K562 (cell line): Measurements from ENCODE around the gene CARD8. TPM values are rescaled to one million over a fixed set of nuclear protein-coding genes. Genes with fewer than 3 reads are reported as not detected.

Experiments used
- CCNT2 ChIP-seq: IDR thresholded peaks from 2 replicates; pipeline ENCODE4 v1.6.1; 2011; ENCODE audit warnings: borderline replicate concordance, low read depth, mild to moderate bottlenecking, moderate library complexity, mixed read lengths, low read length; ENCODE audit not compliant: insufficient read length; ENCODE audit errors: extremely low read depth
- GTF2B ChIP-seq: IDR thresholded peaks from 2 replicates; pipeline ENCODE4 v1.6.1; 2011; ENCODE audit not compliant: insufficient read length; ENCODE audit errors: extremely low read depth
- MAX ChIP-seq: sonication (generic); formaldehyde crosslinking; IDR thresholded peaks from 2 replicates; pipeline ENCODE4 v1.9.0; 2022; ENCODE audit warnings: mild to moderate bottlenecking, missing genetic modification reagents
- MBD1 ChIP-seq: fragments of 250-450 bp; sonication (Bioruptor Pico); IDR thresholded peaks from 2 replicates; pipeline ENCODE4 v1.8.0; 2022; ENCODE audit warnings: inconsistent platforms
- PTBP1 ChIP-seq: fragments of 200-400 bp; formaldehyde crosslinking; IDR thresholded peaks from 2 replicates; pipeline ENCODE4 v1.6.1; 2017; ENCODE audit warnings: low read depth, low read length
- SUPT5H ChIP-seq: fragments of 450-650 bp; IDR thresholded peaks from 2 replicates; pipeline ENCODE4 v1.6.1; 2016
- THRB ChIP-seq: fragments of 450-650 bp; formaldehyde crosslinking; conservative IDR thresholded peaks from 2 replicates; pipeline ENCODE4 v1.4.0; 2022; ENCODE audit warnings: mild to moderate bottlenecking, missing genetic modification characterization
- UBTF ChIP-seq, 2 experiments: IDR thresholded peaks; 2 replicates each; pipeline ENCODE4 v1.6.1; 2012; ENCODE audit warnings: improper control_type of control experiment in 2 of 2, low read depth in 2 of 2, low read length in 2 of 2, borderline replicate concordance in 1 of 2
- ZBED1 ChIP-seq: IDR thresholded peaks from 2 replicates; pipeline ENCODE4 v1.6.1; 2014
- ZBTB9 ChIP-seq: fragments of 450-650 bp; formaldehyde crosslinking; IDR thresholded peaks from 2 replicates; pipeline ENCODE4 v1.4.0; 2020; ENCODE audit warnings: mild to moderate bottlenecking, moderate library complexity
- ZNF121 ChIP-seq: sonication (generic); formaldehyde crosslinking; conservative IDR thresholded peaks from 2 replicates; pipeline ENCODE4 v1.8.0; 2022; ENCODE audit warnings: missing genetic modification reagents
- ZNF583 ChIP-seq: fragments of 250-450 bp; sonication (Bioruptor Pico); IDR thresholded peaks from 2 replicates; pipeline ENCODE4 v1.4.0; 2020
- polyA plus RNA-seq, 8 experiments: library from polyadenylated mRNA; depleted of rRNA in 4 of 8; stranded (reverse) in 5 of 8; unstranded in 3 of 8; fragments of >200 nt; fragmentation: Nextera tagmentation in 2 of 8; fragmentation: Illumina TruSeq in 1 of 8; extraction: Ambion mirVana in 2 of 8; extraction: Trizol in 1 of 8; gene quantifications; 2 replicates each; pipeline versions ENCODE4 v1.2.1 to v1.2.3, GENCODE V29; 2011 to 2014; ENCODE audit warnings: inconsistent platforms in 1 of 8, missing spikeins in 1 of 8
- total RNA-seq, 7 experiments: library from RNA; depleted of rRNA in 6 of 7; stranded (reverse); fragments of >200 nt in 6 of 7; fragmentation: Illumina TruSeq in 2 of 7; extraction: Trizol in 2 of 7; gene quantifications; 2 replicates each; pipeline versions ENCODE4 v1.2.1 to v1.2.3, GENCODE V29; 2011 to 2021; ENCODE audit warnings: low replicate concordance in 1 of 7

The CARD8 gene
- total and polyA plus RNA-seq, 9 of the 15 experiments (the other 6 are each of a cell fraction or from before 2014, with no cell fraction given) = 11.5 to 26.4 (median 20.8) TPM

GRCh38 chr19:48203794-48204628 lies 51.7 kb downstream of the CARD8 start (continued):
- peak; percentile 58; the same call in 1 of the 2 replicates for TF ChIP-seq ZBTB9 (CRISPR knock-in tag)
- TF ChIP-seq MBD1 (CRISPR knock-in tag) = no peak
- no peak for TF ChIP-seq CCNT2
- TF ChIP-seq SUPT5H = peak; percentile 86
- TF ChIP-seq THRB (CRISPR knock-in tag) = peak; percentile 94
- no peak for TF ChIP-seq ZNF583 (CRISPR knock-in tag)
- no peak for TF ChIP-seq PTBP1
- peak; percentile 100 for TF ChIP-seq MAX (CRISPR knock-in tag)
- 0 out of 4 replicates have a peak, but pooled peaks of 1 of the 2 experiments have one; percentile 36 for TF ChIP-seq UBTF (IDR thresholded peaks at IDR 0.05; ENCODE audit: borderline replicate concordance in 1 of 2, low read depth in 2 of 2, low read length in 2 of 2)
- TF ChIP-seq ZNF121 (CRISPR knock-in tag) = no peak; the same call in 1 of the 2 replicates
- TF ChIP-seq ZBED1 = peak; percentile 74; the same call in 1 of the 2 replicates
- no peak for TF ChIP-seq GTF2B
